Measurements from ENCODE around the gene SMYD3. TPM values are rescaled to one million over a fixed set of nuclear protein-coding genes. Genes with fewer than 3 reads are reported as not detected.

The SMYD3 gene
- total and polyA plus RNA-seq, 2 of the 4 experiments (the other 2 are of a cell fraction) = 26.5 to 37.6 TPM

DNA sequence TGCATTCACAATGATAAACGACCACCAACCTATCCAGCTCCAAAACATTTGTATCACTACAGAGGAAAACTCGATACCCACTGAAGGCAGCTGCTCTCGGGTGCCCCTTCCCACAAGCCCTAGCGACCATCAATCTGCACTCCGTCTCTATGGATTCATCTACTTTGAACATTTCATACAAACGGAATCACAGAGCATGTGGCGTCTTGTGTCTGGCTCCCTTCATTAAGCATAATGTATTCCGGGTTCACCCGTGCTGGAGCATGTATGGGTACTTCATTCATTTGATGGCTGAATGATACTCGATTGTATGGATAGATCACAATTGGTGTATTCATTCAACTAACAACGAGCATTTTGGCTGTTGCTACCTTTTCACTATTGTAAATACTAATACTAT, 340.2 kb downstream of the SMYD3 start:
- dilution Hi-C loops (cut with HindIII; ENCODE audit: low sequenced_read_pairs, unreplicated experiment) (no loop called here), in situ Hi-C loops (cut with MboI; ENCODE audit: low sequenced_read_pairs) (no loop called here), intact Hi-C loops (cut with micrococcal nuclease) (no loop called here)
- 92% methylated on average over 5 of the region's 11 CpGs; no CpG with 5 or more reads in 1 of the 2 experiments for WGBS, 2 experiments (ENCODE audit: extremely low coverage in 2 of 2, insufficient read length in 1 of 2)
- H3K4ac ChIP-seq (ENCODE audit: low read depth, low read length) = no peak overlapping the region
- no peak overlapping the region for H3K56ac ChIP-seq (ENCODE audit: extremely low read depth, insufficient read depth, low read length)
- H2BK15ac ChIP-seq (ENCODE audit: low read depth, low read length) = no peak overlapping the region
- H3K9ac ChIP-seq (ENCODE audit: low read depth, low read length) = no peak overlapping the region
- no peak overlapping the region for H3K18ac ChIP-seq (ENCODE audit: low read depth, low read length)
- CTCF ChIA-PET = no interaction called here
- H3K27me3 ChIP-seq (ENCODE audit: control insufficient read depth, insufficient read depth, low read length) = no peaks in the 10 kb centered on the region
- H2AFZ ChIP-seq (replicated peaks; ENCODE audit: low read length, poor library complexity) = no peak overlapping the region
- H4K20me1 ChIP-seq (ENCODE audit: insufficient read depth, low read length) = no peaks in the 10 kb centered on the region
- H3K9me1 ChIP-seq (ENCODE audit: insufficient read depth, low read length) = no peaks in the 10 kb centered on the region
- ATAC-seq (ENCODE audit: low read depth) = no peak
- no peak for DNase-seq
- no peak overlapping the region for H4K91ac ChIP-seq (ENCODE audit: insufficient read depth, low read depth, low read length)
- H2BK20ac ChIP-seq (ENCODE audit: low read depth, low read length) = no peak overlapping the region
- no peak overlapping the region for H2BK5ac ChIP-seq (ENCODE audit: low read depth, low read length, poor library complexity, severe bottlenecking)
- H4K8ac ChIP-seq (ENCODE audit: low read depth in 2 of 2, low read length in 2 of 2) = no peak overlapping the region
- no peak overlapping the region for H3K27ac ChIP-seq (ENCODE audit: insufficient read depth, low read length)
- no TSS peak for BruUV-seq (replicated peaks)
- H3K79me1 ChIP-seq (ENCODE audit: low read depth in 1 of 2, low read length in 2 of 2) = no peaks in the 10 kb centered on the region
- H3K23ac ChIP-seq (ENCODE audit: low read depth, low read length) = no peak overlapping the region
- no peak overlapping the region for H3K4me2 ChIP-seq (ENCODE audit: low read depth, low read length)
- no peak overlapping the region for H3K14ac ChIP-seq (replicated peaks; ENCODE audit: low read depth, low read length)
- no peak overlapping the region for H4K5ac ChIP-seq (ENCODE audit: low read depth, low read length)
- H3K9me3 ChIP-seq (ENCODE audit: control insufficient read depth, insufficient read depth, low read length) = no peaks in the 10 kb centered on the region
- no peak overlapping the region for H2BK120ac ChIP-seq (ENCODE audit: low read depth, low read length)
- H2AK9ac ChIP-seq (replicated peaks; ENCODE audit: low read depth, low read length, poor library complexity) = no peak overlapping the region
- H3K36me3 ChIP-seq (ENCODE audit: control insufficient read depth, insufficient read depth, low read length) = no peaks in the 10 kb centered on the region
- POLR2A ChIA-PET (ENCODE audit: unreplicated experiment) = no interaction called here
- no peak for TF ChIP-seq POLR2A (IDR thresholded peaks at IDR 0.05; ENCODE audit: low read depth, low read length)
- H3K4me3 ChIP-seq (ENCODE audit: insufficient read depth, low read depth, low read length) = no peak overlapping the region
- H2AK5ac ChIP-seq (ENCODE audit: low read depth, low read length) = no peak overlapping the region
- H3K4me1 ChIP-seq (ENCODE audit: control insufficient read depth, insufficient read depth, low read length) = peaks cover under 1% of the 10 kb centered on the region
